Measurements from ENCODE around the gene ZNF296.

Gene ZNF296

GRCh38 chr19:45061965-45062364, 14.3 kb downstream of the ZNF296 start:
- DNase-seq (ENCODE audit: low read depth in 1 of 2, low spot score in 1 of 2) = no peak
- Histone ChIP-seq H3K27ac (replicated peaks) (no peak overlapping the region), H3K27me3 (ENCODE audit: insufficient read depth, poor library complexity, severe bottlenecking) (no peaks in the 10 kb centered on the region), H3K4me3 (replicated peaks; ENCODE audit: insufficient read depth, low read length) (no peak overlapping the region)
- TF ChIP-seq GABPA (IDR thresholded peaks at IDR 0.05; ENCODE audit: low read depth) = no peak
- TF ChIP-seq POLR2AphosphoS5 (IDR thresholded peaks at IDR 0.05; ENCODE audit: low read depth) = no peak
- TF ChIP-seq REST (IDR thresholded peaks at IDR 0.05; ENCODE audit: insufficient replicate concordance, low read depth) = no peak
- no peak for TF ChIP-seq CTCF (IDR thresholded peaks at IDR 0.05; ENCODE audit: insufficient read depth, low read length)
- no peak for TF ChIP-seq SPI1 (IDR thresholded peaks at IDR 0.05; ENCODE audit: borderline replicate concordance, low read depth)

GRCh38 chr19:45059258-45059965, 16.9 kb downstream of the ZNF296 start:
- TF ChIP-seq GABPA (IDR thresholded peaks at IDR 0.05; ENCODE audit: low read depth) (no peak), SPI1 (IDR thresholded peaks at IDR 0.05; ENCODE audit: borderline replicate concordance, low read depth) (no peak), POLR2AphosphoS5 (IDR thresholded peaks at IDR 0.05; ENCODE audit: low read depth) (no peak; the same call in 1 of the 2 replicates), CTCF (IDR thresholded peaks at IDR 0.05; ENCODE audit: insufficient read depth, low read length) (peak; percentile 92)
- peak in 1 of 2 experiments; percentile 80 for DNase-seq (ENCODE audit: low read depth in 1 of 2, low spot score in 1 of 2)
- H3K27me3 ChIP-seq (ENCODE audit: insufficient read depth, poor library complexity, severe bottlenecking) = no peaks in the 10 kb centered on the region
- no peak overlapping the region for H3K27ac ChIP-seq (replicated peaks)
- no peak overlapping the region for H3K4me3 ChIP-seq (replicated peaks; ENCODE audit: insufficient read depth, low read length)

- H3K27me3 ChIP-seq (ENCODE audit: insufficient read depth, poor library complexity, severe bottlenecking) = no peaks in the 10 kb centered on the region
- TF ChIP-seq SPI1 (IDR thresholded peaks at IDR 0.05; ENCODE audit: borderline replicate concordance, low read depth) (no peak), CTCF (IDR thresholded peaks at IDR 0.05; ENCODE audit: insufficient read depth, low read length) (no peak), POLR2AphosphoS5 (IDR thresholded peaks at IDR 0.05; ENCODE audit: low read depth) (no peak), REST (IDR thresholded peaks at IDR 0.05; ENCODE audit: insufficient replicate concordance, low read depth) (no peak), GABPA (IDR thresholded peaks at IDR 0.05; ENCODE audit: low read depth) (no peak)
- H3K27ac ChIP-seq (replicated peaks) = no peak overlapping the region
- DNase-seq (ENCODE audit: low read depth in 1 of 2, low spot score in 1 of 2) = no peak
- no peak overlapping the region for H3K4me3 ChIP-seq (replicated peaks; ENCODE audit: insufficient read depth, low read length)
Measured at GRCh38 chr19:45058622-45059159, 17.6 kb downstream of the ZNF296 start.

Data from HL-60 (cell line).